Kidney (tissue), 14 donors: ENCODE data around the gene PAM16. TPM values are rescaled to one million over a fixed set of nuclear protein-coding genes. Genes with fewer than 3 reads are reported as not detected.

ENCODE experiments used
- DNase-seq, 5 donors: peaks; one replicate each; pipeline ENCODE4 v3.0.0-alpha.2; 2013 to 2020
- FAIRE-seq: peaks from 2 replicates; lab custom pipeline; 2012; peaks lifted over from hg19 to GRCh38; lab: Jason Lieb, UNC
- H3K27ac ChIP-seq, 2 donors: one replicate each; pipeline ENCODE4 v1.7.0; 2013; ENCODE audit warnings: low read depth in 2 of 2, low read length in 2 of 2, inconsistent platforms in 1 of 2
- H3K27me3 ChIP-seq: one replicate; pipeline ENCODE4 v1.7.1; 2013; ENCODE audit warnings: low read length, inconsistent platforms; ENCODE audit not compliant: control insufficient read depth, insufficient read depth
- H3K36me3 ChIP-seq, 3 donors: one replicate each; pipeline versions ENCODE4 v1.7.0 to v1.7.1; 2013; ENCODE audit warnings: low read length in 3 of 3, control low read depth in 1 of 3, inconsistent platforms in 1 of 3; ENCODE audit not compliant: insufficient read depth in 3 of 3, control insufficient read depth in 2 of 3
- H3K4me1 ChIP-seq, 3 donors: one replicate each; pipeline versions ENCODE4 v1.7.0 to v1.7.1; 2013; ENCODE audit warnings: low read length in 3 of 3, inconsistent platforms in 1 of 3, low read depth in 1 of 3; ENCODE audit not compliant: control insufficient read depth in 2 of 3, insufficient read depth in 2 of 3
- H3K4me3 ChIP-seq, 3 donors: one replicate each; pipeline versions ENCODE4 v1.7.0 to v1.8.1; 2013; ENCODE audit warnings: low read length in 3 of 3, control low read depth in 1 of 3, inconsistent platforms in 1 of 3
- H3K9ac ChIP-seq, 3 donors: one replicate each; pipeline versions ENCODE4 v1.7.0 to v1.7.1; 2013; ENCODE audit warnings: low read length in 3 of 3, control low read depth in 1 of 3, inconsistent platforms in 1 of 3
- H3K9me3 ChIP-seq, 3 donors: one replicate each; pipeline versions ENCODE4 v1.7.0 to v1.7.1; 2013; ENCODE audit warnings: low read length in 3 of 3, control low read depth in 1 of 3, inconsistent platforms in 1 of 3; ENCODE audit not compliant: control insufficient read depth in 2 of 3, insufficient read depth in 1 of 3
- intact Hi-C: fragments of 100-400 bp; cut with DNase I; formaldehyde crosslinking; loops from one replicate; pipeline ENCODE4 v1.11.1; 2022
- polyA plus RNA-seq: library from polyadenylated mRNA; stranded (reverse); fragments of 350-450 nt; fragmentation: Illumina TruSeq; extraction: RNeasy Lipid Tissue Mini Kit (QIAGEN cat#74804); gene quantifications from one replicate; pipeline ENCODE4 v1.2.3, GENCODE V29; 2014; ENCODE audit warnings: low read depth, low replicate concordance; ENCODE audit not compliant: insufficient read depth
- total RNA-seq: library from RNA; stranded (reverse); fragmentation: NEBNext Ultra II Directional; extraction: Animal tissue kit (Norgen Biotek cat#: 25700); gene quantifications from one replicate; pipeline ENCODE4 v1.2.1, GENCODE V29; 2021
- TF ChIP-seq, protein P1 (sequence below): IDR thresholded peaks from 3 replicates; pipeline ENCODE4 v1.5.1; 2012; ENCODE audit warnings: mild to moderate bottlenecking, moderate library complexity, borderline replicate concordance; ENCODE audit not compliant: insufficient read depth; ENCODE audit errors: extremely low read depth
- donor health status: control.
- donor health status: control.
- donor health status: control.
- donor health status: control.
- donor health status: control.
- donor health status: DM: yes; HTN: yes; CAD: no.
- donor health status: Normal renal cell carcinoma (clear cell type).

The PAM16 gene
- total and polyA plus RNA-seq, 2 donors from 2014 or later = 29.4 to 61.1 TPM

DNA sequence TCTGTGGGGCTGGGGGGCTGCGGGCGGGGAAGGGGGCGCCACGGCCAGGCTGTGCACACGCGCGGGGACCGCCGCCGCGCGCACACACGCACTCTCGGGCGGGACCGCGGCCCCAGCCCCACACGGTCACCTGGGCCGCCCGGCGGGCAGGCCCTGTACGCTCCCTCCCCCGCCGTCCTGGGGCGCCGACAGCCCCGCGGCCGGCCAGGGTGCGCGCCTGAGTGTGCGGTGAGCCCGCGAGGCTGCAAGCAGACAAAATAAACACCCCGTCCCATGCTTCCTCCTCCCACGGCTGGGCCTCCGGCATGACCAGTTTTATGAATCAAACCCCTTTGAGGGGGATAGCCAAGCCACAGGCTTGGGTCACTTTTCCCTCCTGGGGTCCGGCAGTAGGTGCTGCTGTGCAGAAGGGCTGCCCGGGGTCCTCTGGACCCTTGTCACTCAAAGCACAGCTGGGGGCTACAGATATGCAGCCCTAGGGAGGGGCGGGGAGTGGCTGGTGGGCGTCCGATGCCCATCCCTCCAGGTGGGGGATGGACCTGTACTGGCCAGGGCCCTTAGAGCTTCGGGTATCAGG, 21.0 kb upstream of the PAM16 start:
- Histone ChIP-seq H3K9me3 (no peaks in the 10 kb centered on the region), H3K27ac (peak overlapping the region; percentile 91 to 92), H3K27me3 (no peaks in the 10 kb centered on the region), H3K4me1 (peaks cover 0 to 34% (median 32%) of the 10 kb centered on the region in 3 donors), H3K9ac (peak overlapping the region; percentile 33 to 91 (median 85)), H3K4me3 (peak overlapping the region; percentile 67 to 94 (median 83)), H3K36me3 (no peaks in the 10 kb centered on the region)
- peak in 3 of 5 donors; percentile 46 to 76 (median 64) for DNase-seq
- TF ChIP-seq, protein P1, sequence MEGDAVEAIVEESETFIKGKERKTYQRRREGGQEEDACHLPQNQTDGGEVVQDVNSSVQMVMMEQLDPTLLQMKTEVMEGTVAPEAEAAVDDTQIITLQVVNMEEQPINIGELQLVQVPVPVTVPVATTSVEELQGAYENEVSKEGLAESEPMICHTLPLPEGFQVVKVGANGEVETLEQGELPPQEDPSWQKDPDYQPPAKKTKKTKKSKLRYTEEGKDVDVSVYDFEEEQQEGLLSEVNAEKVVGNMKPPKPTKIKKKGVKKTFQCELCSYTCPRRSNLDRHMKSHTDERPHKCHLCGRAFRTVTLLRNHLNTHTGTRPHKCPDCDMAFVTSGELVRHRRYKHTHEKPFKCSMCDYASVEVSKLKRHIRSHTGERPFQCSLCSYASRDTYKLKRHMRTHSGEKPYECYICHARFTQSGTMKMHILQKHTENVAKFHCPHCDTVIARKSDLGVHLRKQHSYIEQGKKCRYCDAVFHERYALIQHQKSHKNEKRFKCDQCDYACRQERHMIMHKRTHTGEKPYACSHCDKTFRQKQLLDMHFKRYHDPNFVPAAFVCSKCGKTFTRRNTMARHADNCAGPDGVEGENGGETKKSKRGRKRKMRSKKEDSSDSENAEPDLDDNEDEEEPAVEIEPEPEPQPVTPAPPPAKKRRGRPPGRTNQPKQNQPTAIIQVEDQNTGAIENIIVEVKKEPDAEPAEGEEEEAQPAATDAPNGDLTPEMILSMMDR = no peak
- FAIRE-seq = no peak
- intact Hi-C loops = no loop called here

DNA sequence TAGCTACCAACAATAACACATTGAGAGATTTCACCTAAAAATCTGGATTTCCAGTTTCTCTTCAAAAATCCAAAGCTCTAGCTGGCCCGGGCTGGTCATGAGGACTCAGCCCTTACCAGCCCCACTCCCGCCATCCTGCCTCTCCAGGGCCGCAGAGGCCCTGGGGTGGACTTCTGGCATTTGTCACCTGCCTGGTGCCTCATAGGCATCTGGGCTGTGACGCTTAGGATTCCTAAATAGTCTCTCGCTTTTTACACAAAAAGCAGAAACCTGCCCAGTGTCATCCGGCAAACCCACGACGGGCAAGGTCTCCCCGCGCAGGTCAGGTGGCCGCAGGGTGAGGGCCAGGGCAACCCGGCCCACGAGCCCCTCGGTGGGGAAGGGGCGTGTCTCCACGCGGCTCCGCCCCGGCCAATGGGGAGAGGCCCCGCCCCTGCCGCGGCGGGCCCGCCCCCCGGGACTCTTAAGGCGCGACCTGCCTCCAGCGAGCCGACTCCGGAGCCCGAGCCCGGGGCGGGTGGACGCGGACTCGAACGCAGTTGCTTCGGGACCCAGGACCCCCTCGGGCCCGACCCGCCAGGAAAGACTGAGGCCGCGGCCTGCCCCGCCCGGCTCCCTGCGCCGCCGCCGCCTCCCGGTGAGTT, 20.4 kb upstream of the PAM16 start, which contains the start of gene VASN:
Gene VASN, plus strand, starts transcription at position 492 of the 644 bp plus-strand sequence. CDS start 9,030 bp downstream, outside the sequence.
- intact Hi-C loops = no loop called here
- Histone ChIP-seq H3K27me3 (no peaks in the 10 kb centered on the region), H3K9me3 (no peaks in the 10 kb centered on the region), H3K4me1 (peaks cover 0 to 29% (median 26%) of the 10 kb centered on the region in 3 donors), H3K4me3 (peak within 1 kb of the TSS; percentile 67 to 94 (median 83)), H3K36me3 (no peaks in the 10 kb centered on the region), H3K27ac (peak within 1 kb of the TSS; percentile 91 to 92), H3K9ac (peak within 1 kb of the TSS; percentile 33 to 91 (median 85))
- DNase-seq = peak; percentile 86 to 96 (median 92)
- no peak for FAIRE-seq
- TF ChIP-seq, protein P1 = no peak

DNA sequence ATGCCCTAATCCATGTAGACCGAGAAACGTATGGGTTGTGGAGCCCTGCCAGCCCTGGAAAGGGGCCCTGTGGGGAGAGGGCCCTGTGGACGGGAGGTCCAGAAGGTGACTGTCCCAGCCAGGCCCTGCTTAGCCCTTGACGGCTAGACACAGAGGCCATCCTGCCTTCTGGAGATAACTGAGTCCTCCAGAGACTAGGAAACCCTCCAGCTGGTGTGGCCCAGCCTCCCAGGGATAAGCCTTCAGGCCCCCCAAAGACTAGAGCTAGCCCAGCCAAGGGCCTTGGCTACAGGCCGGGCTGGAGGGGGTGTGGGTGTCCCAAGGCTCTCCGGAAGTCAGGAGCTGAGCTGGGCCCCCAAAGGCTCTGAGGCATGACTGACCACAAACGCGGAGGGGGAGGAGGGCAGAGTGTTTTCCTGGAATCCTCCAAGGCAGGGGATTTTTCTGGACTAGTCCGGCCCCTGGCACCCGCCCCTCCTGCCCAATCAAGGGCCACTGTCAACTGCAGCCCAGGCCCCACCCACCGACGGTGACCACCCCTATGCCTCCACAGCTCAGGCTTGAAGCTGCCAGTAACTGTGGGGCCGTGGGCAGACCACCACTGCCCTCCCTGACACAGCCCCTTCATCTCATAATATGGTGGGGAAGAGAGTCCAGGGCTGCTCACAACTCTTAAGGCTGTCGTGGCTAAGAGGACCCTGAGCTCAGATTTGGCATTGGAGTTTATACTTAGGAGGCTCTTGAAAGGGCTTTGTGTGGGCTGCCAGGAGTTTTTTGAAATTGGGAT, 19.6 kb upstream of the PAM16 start:
- intact Hi-C loops = no loop called here
- FAIRE-seq = no peak
- no peaks in the 10 kb centered on the region for H3K36me3 ChIP-seq
- peak overlapping the region; percentile 91 to 92 for H3K27ac ChIP-seq
- peaks cover 0 to 23% (median 21%) of the 10 kb centered on the region in 3 donors for H3K4me1 ChIP-seq
- no peaks in the 10 kb centered on the region for H3K27me3 ChIP-seq
- TF ChIP-seq, protein P1 = no peak
- peak overlapping the region in 1 of 3 donors; percentile 94 for H3K4me3 ChIP-seq
- DNase-seq = peak; percentile 83 to 97 (median 87)
- H3K9ac ChIP-seq = peak overlapping the region in 1 of 3 donors; percentile 62
- no peaks in the 10 kb centered on the region for H3K9me3 ChIP-seq
